BLaER1 treated with 17β-estradiol and CSF1 and Interleukin-3, amounts not matched to agents 10 nM and 100 nM (cell line): Measurements from ENCODE around the gene CHD2.
A peak's percentile ranks its signal among the peaks of the same experiment; 100 is the strongest.

Source experiments
- H3K27ac ChIP-seq, 11 experiments: shearing (Covaris generic); formaldehyde crosslinking; 2 replicates each; pipeline ENCODE4 v1.8.1; 2022
- H3K27me3 ChIP-seq, 11 experiments: shearing (Covaris generic); formaldehyde crosslinking; 2 replicates each; pipeline ENCODE4 v1.8.1; 2022
- H3K36me3 ChIP-seq, 11 experiments: shearing (Covaris generic); formaldehyde crosslinking; 2 replicates each; pipeline ENCODE4 v1.8.1; 2022
- H3K4me1 ChIP-seq, 10 experiments: shearing (Covaris generic); formaldehyde crosslinking; 2 replicates each; pipeline ENCODE4 v1.8.1; 2022
- H3K4me2 ChIP-seq, 11 experiments: shearing (Covaris generic); formaldehyde crosslinking; 2 replicates each; pipeline ENCODE4 v1.8.1; 2022
- H3K4me3 ChIP-seq, 10 experiments: shearing (Covaris generic); formaldehyde crosslinking; 2 replicates each; pipeline ENCODE4 v1.8.1; 2022
- H3K9ac ChIP-seq, 11 experiments: shearing (Covaris generic); formaldehyde crosslinking; 2 replicates each; pipeline ENCODE4 v1.8.1; 2022
- H3K9me3 ChIP-seq, 11 experiments: shearing (Covaris generic); formaldehyde crosslinking; replicated peaks in 1 of 11; 2 replicates each; pipeline ENCODE4 v1.8.1; 2022
- H4K20me1 ChIP-seq, 11 experiments: shearing (Covaris generic); formaldehyde crosslinking; 2 replicates each; pipeline ENCODE4 v1.8.1; 2022
- Cebpa-rat ChIP-seq, 11 experiments: shearing (Covaris generic); IDR thresholded peaks; 2 replicates each; pipeline ENCODE4 v1.8.1; 2022

The CHD2 gene

DNA sequence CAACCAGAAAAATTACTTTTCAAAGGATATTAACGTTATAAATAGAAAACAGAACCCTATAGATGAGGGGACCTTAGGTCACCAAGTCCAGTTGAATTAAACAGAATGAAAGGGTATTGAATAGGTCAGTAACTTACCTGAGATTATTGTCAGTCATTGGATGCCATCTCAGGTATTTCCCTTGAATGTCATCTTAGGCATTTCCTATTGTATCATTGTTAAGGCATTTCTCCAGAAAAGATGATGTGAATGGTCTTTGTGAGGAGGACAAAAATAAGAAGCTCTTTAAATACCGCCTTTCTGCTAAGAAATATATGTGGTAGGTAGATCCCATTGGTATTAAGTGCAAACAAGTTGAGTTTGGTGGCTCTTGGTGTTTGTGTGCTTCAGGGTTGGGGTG, 55.6 kb downstream of the CHD2 start:
- no peaks in the 10 kb centered on the region for H3K27me3 ChIP-seq
- H4K20me1 ChIP-seq = peaks cover 0 to 63% (median 0%) of the 10 kb centered on the region in 11 experiments; a peak in 3 of 22 replicates
- peaks cover 0 to 28% (median 2%) of the 10 kb centered on the region in 10 experiments; a peak in 8 of 20 replicates for H3K4me1 ChIP-seq
- H3K4me3 ChIP-seq = no peak overlapping the region
- H3K9me3 ChIP-seq = peaks cover 9 to 53% (median 31%) of the 10 kb centered on the region in 11 experiments; a peak in 21 of 22 replicates
- TF ChIP-seq Cebpa-rat (IDR thresholded peaks at IDR 0.05) = no peak
- no peak overlapping the region for H3K27ac ChIP-seq
- H3K4me2 ChIP-seq = no peak overlapping the region
- no peak overlapping the region for H3K9ac ChIP-seq
- peaks cover 97 to 100% (median 100%) of the 10 kb centered on the region in 11 experiments for H3K36me3 ChIP-seq

DNA sequence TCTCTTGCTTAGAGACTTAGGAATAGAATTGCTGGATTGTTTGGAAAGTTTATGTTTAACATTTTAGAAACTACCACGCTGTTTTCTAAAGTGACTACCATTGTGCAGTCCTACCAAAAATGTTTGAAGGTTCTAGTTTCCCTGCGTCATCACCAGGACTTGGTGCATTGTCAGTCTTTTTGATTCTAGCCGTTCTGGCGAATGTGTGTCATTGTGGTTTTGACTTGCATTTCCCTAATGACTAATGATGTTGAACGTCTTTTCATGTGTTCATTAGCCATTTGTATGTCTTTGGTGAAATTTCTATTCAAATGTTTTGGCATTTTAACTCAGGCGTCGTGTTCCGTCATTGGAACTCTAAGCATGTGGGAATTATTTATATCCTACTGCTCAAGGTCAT, 58.0 kb downstream of the CHD2 start:
- Histone ChIP-seq H3K9ac (no peak overlapping the region), H3K36me3 (peaks cover 97 to 100% (median 100%) of the 10 kb centered on the region in 11 experiments), H3K27ac (peak overlapping the region in 2 of 11 experiments; percentile 15 to 24; a peak in 3 of 22 replicates), H3K4me1 (peaks cover 0 to 36% (median 2%) of the 10 kb centered on the region in 10 experiments; a peak in 8 of 20 replicates), H3K9me3 (peaks cover 9 to 70% (median 54%) of the 10 kb centered on the region in 11 experiments; a peak in 21 of 22 replicates), H3K4me3 (no peak overlapping the region), H3K4me2 (peak overlapping the region in 3 of 11 experiments; percentile 4 to 10 (median 10); a peak in 3 of 22 replicates), H3K27me3 (no peaks in the 10 kb centered on the region), H4K20me1 (peaks cover 0 to 70% (median 0%) of the 10 kb centered on the region in 11 experiments; a peak in 4 of 22 replicates)
- TF ChIP-seq Cebpa-rat (IDR thresholded peaks at IDR 0.05) = no peak

DNA sequence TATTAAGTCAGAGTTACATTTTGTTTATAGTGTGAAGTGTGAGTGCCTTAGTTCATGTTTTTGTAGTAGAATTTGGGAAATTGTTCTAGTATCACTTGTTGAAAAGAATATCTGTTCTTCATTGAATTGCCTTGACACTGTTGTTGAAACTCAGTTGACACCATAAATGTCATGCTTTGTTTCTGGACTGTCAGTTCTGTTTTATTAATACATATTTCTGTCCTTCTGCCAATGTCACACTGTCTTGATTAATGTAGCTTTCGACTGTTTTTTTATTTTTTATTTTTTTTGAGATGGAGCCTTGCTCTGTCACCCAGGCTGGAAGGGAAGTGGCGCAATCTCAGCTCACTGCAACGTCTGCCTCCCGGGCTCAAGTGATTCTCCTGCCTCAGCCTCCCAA, 59.1 kb downstream of the CHD2 start:
- Histone ChIP-seq H3K27me3 (no peaks in the 10 kb centered on the region), H3K4me2 (peak overlapping the region in 3 of 11 experiments; percentile 10 to 35 (median 28); a peak in 3 of 22 replicates), H3K9ac (no peak overlapping the region), H3K9me3 (peaks cover 9 to 70% (median 54%) of the 10 kb centered on the region in 11 experiments; a peak in 21 of 22 replicates), H3K36me3 (peaks cover 98 to 100% (median 100%) of the 10 kb centered on the region in 11 experiments), H3K27ac (peak overlapping the region in 3 of 11 experiments; percentile 0 to 28 (median 15); a peak in 3 of 22 replicates), H4K20me1 (peaks cover 0 to 79% (median 0%) of the 10 kb centered on the region in 11 experiments; a peak in 4 of 22 replicates), H3K4me1 (peaks cover 0 to 39% (median 2%) of the 10 kb centered on the region in 10 experiments; a peak in 8 of 20 replicates), H3K4me3 (no peak overlapping the region)
- no peak for TF ChIP-seq Cebpa-rat (IDR thresholded peaks at IDR 0.05)

DNA sequence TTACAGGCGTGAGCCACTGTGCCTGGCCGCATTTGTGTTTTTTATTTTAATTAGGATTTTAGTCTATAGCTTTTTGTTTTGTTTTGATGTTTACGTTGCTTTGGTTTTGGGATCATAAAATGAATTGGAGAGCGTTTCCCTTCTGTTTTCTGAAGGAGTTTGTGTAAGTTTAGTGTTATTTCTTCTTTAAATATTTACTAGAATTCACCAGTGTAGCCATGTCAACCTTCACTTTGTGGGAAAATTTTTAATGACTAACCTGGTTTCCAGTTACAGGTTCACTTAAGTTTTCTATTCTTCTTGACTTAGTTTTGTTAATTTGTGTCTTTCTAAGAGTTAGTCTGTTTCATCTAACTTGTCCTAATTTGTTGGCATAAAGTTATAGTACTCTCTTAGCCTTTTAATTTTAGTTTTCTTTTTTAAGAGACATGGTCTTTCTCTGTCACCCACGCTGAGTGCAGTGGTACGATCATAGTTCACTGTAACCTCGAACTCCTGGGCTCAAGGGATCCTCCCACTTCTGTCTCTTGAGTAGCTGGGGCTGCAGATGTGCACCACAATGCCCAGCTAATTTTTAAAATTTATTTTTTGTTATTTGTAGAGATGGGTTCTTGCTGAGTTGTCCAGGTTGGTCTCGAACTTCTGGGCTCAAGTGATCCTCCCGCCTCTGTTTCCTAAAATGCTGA, 61.0 kb downstream of the CHD2 start:
- Histone ChIP-seq H3K9me3 (peaks cover 9 to 68% (median 54%) of the 10 kb centered on the region in 11 experiments; a peak in 21 of 22 replicates), H3K4me3 (no peak overlapping the region), H3K9ac (no peak overlapping the region), H3K4me1 (peaks cover 0 to 39% (median 2%) of the 10 kb centered on the region in 10 experiments; a peak in 8 of 20 replicates), H3K27me3 (no peaks in the 10 kb centered on the region), H4K20me1 (peaks cover 0 to 75% (median 0%) of the 10 kb centered on the region in 11 experiments; a peak in 4 of 22 replicates), H3K36me3 (peaks cover 97 to 100% (median 100%) of the 10 kb centered on the region in 11 experiments), H3K4me2 (no peak overlapping the region), H3K27ac (no peak overlapping the region)
- no peak for TF ChIP-seq Cebpa-rat (IDR thresholded peaks at IDR 0.05)

DNA sequence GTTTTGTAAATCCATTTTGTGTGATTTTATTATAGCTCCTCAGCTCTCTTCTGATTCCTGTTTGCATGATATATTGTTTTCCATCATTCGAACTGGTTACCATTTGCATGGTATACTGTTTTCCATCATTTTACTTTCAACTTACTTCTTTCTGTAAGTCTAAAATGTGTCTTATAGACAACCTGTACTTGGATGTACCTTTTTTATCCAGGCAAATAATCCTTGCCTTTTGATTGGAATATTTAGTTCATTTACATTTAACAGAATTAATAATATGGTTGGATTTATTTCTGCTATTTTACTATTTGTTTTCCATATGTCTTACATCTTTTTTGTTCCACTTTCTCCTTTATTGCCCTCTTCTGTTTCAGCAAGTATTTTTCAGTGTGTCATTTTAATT, 62.8 kb downstream of the CHD2 start:
- Histone ChIP-seq H3K4me2 (no peak overlapping the region), H4K20me1 (peaks cover 0 to 57% (median 0%) of the 10 kb centered on the region in 11 experiments; a peak in 4 of 22 replicates), H3K9me3 (peaks cover 4 to 51% (median 46%) of the 10 kb centered on the region in 11 experiments; a peak in 21 of 22 replicates), H3K27ac (no peak overlapping the region), H3K4me3 (no peak overlapping the region), H3K9ac (no peak overlapping the region), H3K4me1 (peaks cover 0 to 31% (median 2%) of the 10 kb centered on the region in 10 experiments; a peak in 9 of 20 replicates), H3K36me3 (peaks cover 97 to 100% (median 100%) of the 10 kb centered on the region in 11 experiments), H3K27me3 (no peaks in the 10 kb centered on the region)
- TF ChIP-seq Cebpa-rat (IDR thresholded peaks at IDR 0.05) = no peak

DNA sequence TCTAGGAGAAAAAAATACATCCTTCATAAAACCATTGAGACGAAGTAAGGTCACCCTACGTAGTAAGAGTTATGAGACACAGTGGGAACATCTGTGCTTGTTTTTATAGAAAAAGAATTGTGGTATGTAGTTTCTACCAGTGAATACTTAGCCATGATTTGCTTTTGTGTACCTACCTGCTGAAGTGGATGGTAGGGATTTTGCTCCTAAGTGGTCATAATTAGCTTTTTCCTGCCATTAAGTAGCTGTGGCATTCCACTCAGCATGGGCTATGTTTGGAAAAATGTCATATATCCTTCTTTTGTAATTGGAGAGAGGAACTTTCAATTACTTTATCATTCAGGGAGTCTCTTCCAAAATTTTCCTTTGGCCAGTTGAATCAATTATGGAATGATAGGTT, 63.7 kb downstream of the CHD2 start:
- no peak overlapping the region for H3K27ac ChIP-seq
- no peak for TF ChIP-seq Cebpa-rat (IDR thresholded peaks at IDR 0.05)
- peaks cover 96 to 100% (median 100%) of the 10 kb centered on the region in 11 experiments for H3K36me3 ChIP-seq
- no peak overlapping the region for H3K4me3 ChIP-seq
- H3K9ac ChIP-seq = no peak overlapping the region
- H3K9me3 ChIP-seq = peaks cover 4 to 43% (median 40%) of the 10 kb centered on the region in 11 experiments; a peak in 21 of 22 replicates
- peaks cover 0 to 31% (median 8%) of the 10 kb centered on the region in 10 experiments; a peak in 14 of 20 replicates for H3K4me1 ChIP-seq
- no peaks in the 10 kb centered on the region for H3K27me3 ChIP-seq
- H4K20me1 ChIP-seq = peaks cover 0 to 51% (median 0%) of the 10 kb centered on the region in 11 experiments; a peak in 5 of 22 replicates
- no peak overlapping the region for H3K4me2 ChIP-seq

DNA sequence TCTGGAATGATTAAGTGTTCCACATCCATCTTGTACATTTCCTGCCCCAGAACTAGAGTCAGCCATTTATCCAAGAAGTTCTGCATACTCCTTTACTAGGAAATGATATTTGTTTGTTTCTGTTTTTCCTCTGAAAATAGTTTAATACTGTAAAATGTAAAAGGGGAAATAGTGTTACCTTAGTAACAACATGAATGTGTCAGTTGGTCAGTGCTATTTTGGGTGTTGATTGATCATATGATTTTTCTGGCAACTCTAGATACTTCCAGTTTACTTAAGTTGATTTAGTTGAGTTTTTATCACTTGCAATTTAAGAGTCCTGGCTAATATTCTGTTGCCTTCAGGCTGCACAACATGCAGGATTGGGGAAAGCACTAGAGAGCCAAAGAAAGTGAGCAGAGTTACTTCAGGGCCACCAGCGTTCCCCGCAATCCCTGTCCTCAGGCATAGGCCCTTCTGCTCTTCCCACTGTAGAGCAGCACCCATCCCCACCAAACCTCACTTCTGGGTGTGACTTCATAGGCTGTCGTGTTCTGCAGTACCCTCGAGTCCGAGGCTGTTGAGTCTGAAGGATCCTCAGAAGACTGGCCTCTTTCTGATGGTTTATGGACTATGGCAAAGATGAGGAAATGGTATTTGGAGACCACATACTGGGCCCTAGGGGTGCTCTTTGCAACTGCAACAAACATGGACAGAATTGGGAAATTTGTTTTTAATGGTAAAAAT, 69.0 kb downstream of the CHD2 start:
- H3K27ac ChIP-seq = peak overlapping the region in 7 of 11 experiments; percentile 14 to 96 (median 62); a peak in 11 of 22 replicates
- H4K20me1 ChIP-seq = peaks cover 0 to 29% (median 4%) of the 10 kb centered on the region in 11 experiments; a peak in 7 of 22 replicates
- H3K4me3 ChIP-seq = peak overlapping the region in 2 of 10 experiments; percentile 9 to 24; a peak in 1 of 20 replicates
- peaks cover 0 to 51% (median 13%) of the 10 kb centered on the region in 10 experiments; a peak in 15 of 20 replicates for H3K4me1 ChIP-seq
- H3K27me3 ChIP-seq = no peaks in the 10 kb centered on the region
- TF ChIP-seq Cebpa-rat (IDR thresholded peaks at IDR 0.05) = no peak
- peak overlapping the region in 7 of 11 experiments; percentile 0 to 94 (median 36); a peak in 9 of 22 replicates for H3K4me2 ChIP-seq
- H3K9ac ChIP-seq = peak overlapping the region in 4 of 11 experiments; percentile 37 to 82 (median 66); a peak in 7 of 22 replicates
- H3K36me3 ChIP-seq = peaks cover 92 to 100% (median 98%) of the 10 kb centered on the region in 11 experiments
- no peaks in the 10 kb centered on the region for H3K9me3 ChIP-seq

DNA sequence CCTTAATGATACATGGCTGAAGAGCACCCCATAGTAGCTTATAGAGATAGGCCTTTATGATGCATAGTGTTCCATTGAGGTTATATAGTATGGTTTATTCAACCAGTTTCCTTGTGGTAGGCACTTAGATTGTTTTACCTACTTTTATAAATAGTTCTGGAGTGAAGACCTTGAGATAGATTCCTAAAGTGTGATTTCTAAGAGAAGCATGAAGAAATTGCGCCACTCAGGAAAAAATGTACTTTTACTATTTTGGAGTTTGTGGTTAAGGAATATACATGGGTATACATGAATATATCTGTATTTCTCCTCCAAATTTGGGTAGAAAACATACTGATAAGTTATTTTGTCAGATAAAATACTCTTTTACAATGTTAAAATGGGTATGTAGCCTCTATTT, 70.5 kb downstream of the CHD2 start:
- no peak for TF ChIP-seq Cebpa-rat (IDR thresholded peaks at IDR 0.05)
- Histone ChIP-seq H3K9me3 (no peaks in the 10 kb centered on the region), H3K36me3 (peaks cover 92 to 100% (median 98%) of the 10 kb centered on the region in 11 experiments), H3K4me2 (peak overlapping the region in 2 of 11 experiments; percentile 92 to 94; a peak in 2 of 22 replicates), H3K27me3 (no peaks in the 10 kb centered on the region), H4K20me1 (peaks cover 0 to 45% (median 12%) of the 10 kb centered on the region in 11 experiments; a peak in 10 of 22 replicates), H3K4me3 (no peak overlapping the region), H3K4me1 (peaks cover 0 to 51% (median 13%) of the 10 kb centered on the region in 10 experiments; a peak in 15 of 20 replicates), H3K27ac (peak overlapping the region in 2 of 11 experiments; percentile 94 to 96; a peak in 2 of 22 replicates), H3K9ac (no peak overlapping the region)
